HEK293 (cell line): Measurements from ENCODE around the gene TSKU.

Experiments used
- CTCF ChIA-PET: fragments of 350-600 bp; formaldehyde crosslinking; extraction: SDS; loops from one replicate; lab custom pipeline; 2021; ENCODE audit warnings: antibody characterized with exemption; lab: Yijun Ruan, JAX
- POLR2A ChIA-PET: fragments of 300-600 bp; formaldehyde crosslinking; extraction: SDS; loops from one replicate; lab custom pipeline; 2020; ENCODE audit warnings: antibody characterized with exemption, inconsistent platforms; lab: Yijun Ruan, JAX
- H3K27ac ChIP-seq: fragments of 200-500 bp; sonication (Bioruptor generic); 2 replicates; pipeline ENCODE4 v1.5.1; 2014; ENCODE audit warnings: low read depth, low read length, control low read depth, inconsistent platforms; ENCODE audit errors: extremely low read depth
- H3K36me3 ChIP-seq, 2 experiments: fragments of 200-500 bp in 1 of 2; sonication (Bioruptor generic) in 1 of 2; 1 replicate in 1 of 2; 2 replicates in 1 of 2; pipeline ENCODE4 v1.5.1; 2014 to 2017; ENCODE audit warnings: inconsistent platforms in 2 of 2, low read length in 2 of 2; ENCODE audit not compliant: control insufficient read depth in 2 of 2, insufficient read depth in 1 of 2
- H3K4me1 ChIP-seq: fragments of 200-500 bp; sonication (Bioruptor generic); 2 replicates; pipeline ENCODE4 v1.5.1; 2014; ENCODE audit warnings: mild to moderate bottlenecking, low read length, inconsistent platforms; ENCODE audit not compliant: control insufficient read depth, insufficient read depth
- H3K4me3 ChIP-seq: 2 replicates; pipeline ENCODE4 v1.5.1; 2011; ENCODE audit warnings: low read depth, mild to moderate bottlenecking, control low read depth, low read length, moderate library complexity
- H3K9me3 ChIP-seq: fragments of 200-500 bp; sonication (Bioruptor generic); 2 replicates; pipeline ENCODE4 v1.5.1; 2014; ENCODE audit warnings: low read depth, low read length, inconsistent platforms; ENCODE audit not compliant: control insufficient read depth, insufficient read depth
- BCL11A ChIP-seq: fragments of 450-650 bp; formaldehyde crosslinking; IDR thresholded peaks from 2 replicates; pipeline ENCODE4 v1.5.1; 2016; ENCODE audit warnings: low read depth, missing biosample characterization, missing genetic modification characterization
- EGR2 ChIP-seq: fragments of 450-650 bp; formaldehyde crosslinking; IDR thresholded peaks from 2 replicates; pipeline ENCODE4 v1.5.1; 2016; ENCODE audit warnings: low read depth, missing biosample characterization, missing genetic modification characterization
- SALL2 ChIP-seq: fragments of 450-650 bp; formaldehyde crosslinking; IDR thresholded peaks from 2 replicates; pipeline ENCODE4 v1.5.0; 2017; ENCODE audit warnings: missing biosample characterization, mild to moderate bottlenecking, missing genetic modification characterization, borderline replicate concordance
- SCRT2 ChIP-seq: fragments of 450-650 bp; formaldehyde crosslinking; IDR thresholded peaks from 2 replicates; pipeline ENCODE4 v1.5.1; 2016; ENCODE audit warnings: missing biosample characterization, missing genetic modification characterization
- ZBTB48 ChIP-seq: fragments of 450-650 bp; formaldehyde crosslinking; IDR thresholded peaks from 2 replicates; pipeline ENCODE4 v1.5.1; 2016; ENCODE audit warnings: missing biosample characterization, missing genetic modification characterization
- ZBTB8A ChIP-seq: fragments of 450-650 bp; formaldehyde crosslinking; IDR thresholded peaks from 2 replicates; pipeline ENCODE4 v1.5.1; 2016; ENCODE audit warnings: missing biosample characterization, missing genetic modification characterization
- ZFHX2 ChIP-seq: fragments of 450-650 bp; formaldehyde crosslinking; conservative IDR thresholded peaks from 2 replicates; pipeline ENCODE4 v1.5.1; 2016; ENCODE audit warnings: missing biosample characterization, missing genetic modification characterization
- ZNF132 ChIP-seq: fragments of 450-650 bp; formaldehyde crosslinking; IDR thresholded peaks from 2 replicates; pipeline ENCODE4 v1.5.1; 2017; ENCODE audit warnings: missing biosample characterization, missing genetic modification characterization, borderline replicate concordance
- ZNF2 ChIP-seq: fragments of 450-650 bp; formaldehyde crosslinking; IDR thresholded peaks from 2 replicates; pipeline ENCODE4 v1.5.1; 2016; ENCODE audit warnings: missing biosample characterization, missing genetic modification characterization
- ZNF274 ChIP-seq, 2 experiments: fragments of 200-500 bp in 1 of 2; fragments of 450-650 bp in 1 of 2; sonication (Bioruptor generic) in 1 of 2; formaldehyde crosslinking in 1 of 2; IDR thresholded peaks; 2 replicates each; pipeline versions ENCODE4 v1.5.1 to v1.6.1; 2014 to 2016; ENCODE audit warnings: borderline replicate concordance in 1 of 2, inconsistent platforms in 1 of 2, low read length in 1 of 2, missing biosample characterization in 1 of 2, missing genetic modification characterization in 1 of 2
- ZNF521 ChIP-seq: fragments of 450-650 bp; formaldehyde crosslinking; IDR thresholded peaks from 2 replicates; pipeline ENCODE4 v1.5.1; 2017; ENCODE audit warnings: missing biosample characterization, mild to moderate bottlenecking, missing genetic modification characterization
- ZNF529 ChIP-seq: fragments of 450-650 bp; formaldehyde crosslinking; IDR thresholded peaks from 2 replicates; pipeline ENCODE4 v1.5.1; 2017; ENCODE audit warnings: missing genetic modification characterization, missing biosample characterization; ENCODE audit not compliant: insufficient replicate concordance
- ZNF560 ChIP-seq: fragments of 450-650 bp; formaldehyde crosslinking; IDR thresholded peaks from 2 replicates; pipeline ENCODE4 v1.5.1; 2017; ENCODE audit warnings: missing biosample characterization, missing genetic modification characterization, borderline replicate concordance
- ZNF585B ChIP-seq: fragments of 450-650 bp; formaldehyde crosslinking; IDR thresholded peaks from 2 replicates; pipeline ENCODE4 v1.5.1; 2016; ENCODE audit warnings: missing biosample characterization, missing genetic modification characterization
- ZNF837 ChIP-seq: fragments of 450-650 bp; formaldehyde crosslinking; IDR thresholded peaks from 2 replicates; pipeline ENCODE4 v1.5.1; 2016; ENCODE audit warnings: missing biosample characterization, missing genetic modification characterization
- ZXDB ChIP-seq: fragments of 450-650 bp; formaldehyde crosslinking; IDR thresholded peaks from 2 replicates; pipeline ENCODE4 v1.5.1; 2016; ENCODE audit warnings: missing biosample characterization, missing genetic modification characterization
- TF ChIP-seq, protein P1 (sequence below): fragments of 450-650 bp; formaldehyde crosslinking; IDR thresholded peaks from 2 replicates; pipeline ENCODE4 v1.5.1; 2016; ENCODE audit warnings: missing biosample characterization, missing genetic modification characterization
- TF ChIP-seq, protein P2 (sequence below): fragments of 450-650 bp; formaldehyde crosslinking; IDR thresholded peaks from 2 replicates; pipeline ENCODE4 v1.5.1; 2016; ENCODE audit warnings: missing biosample characterization, missing genetic modification characterization
- TF ChIP-seq, protein P3 (sequence below): fragments of 450-650 bp; formaldehyde crosslinking; IDR thresholded peaks from 2 replicates; pipeline ENCODE4 v1.5.0; 2017; ENCODE audit warnings: missing biosample characterization, missing genetic modification characterization, borderline replicate concordance
- TF ChIP-seq, protein P4 (sequence below): fragments of 450-650 bp; formaldehyde crosslinking; IDR thresholded peaks from 2 replicates; pipeline ENCODE4 v1.5.1; 2016; ENCODE audit warnings: missing biosample characterization, missing genetic modification characterization
- TF ChIP-seq, protein P5 (sequence below): fragments of 450-650 bp; formaldehyde crosslinking; IDR thresholded peaks from 2 replicates; pipeline ENCODE4 v1.5.1; 2016; ENCODE audit warnings: missing biosample characterization, missing genetic modification characterization

The TSKU gene

DNA sequence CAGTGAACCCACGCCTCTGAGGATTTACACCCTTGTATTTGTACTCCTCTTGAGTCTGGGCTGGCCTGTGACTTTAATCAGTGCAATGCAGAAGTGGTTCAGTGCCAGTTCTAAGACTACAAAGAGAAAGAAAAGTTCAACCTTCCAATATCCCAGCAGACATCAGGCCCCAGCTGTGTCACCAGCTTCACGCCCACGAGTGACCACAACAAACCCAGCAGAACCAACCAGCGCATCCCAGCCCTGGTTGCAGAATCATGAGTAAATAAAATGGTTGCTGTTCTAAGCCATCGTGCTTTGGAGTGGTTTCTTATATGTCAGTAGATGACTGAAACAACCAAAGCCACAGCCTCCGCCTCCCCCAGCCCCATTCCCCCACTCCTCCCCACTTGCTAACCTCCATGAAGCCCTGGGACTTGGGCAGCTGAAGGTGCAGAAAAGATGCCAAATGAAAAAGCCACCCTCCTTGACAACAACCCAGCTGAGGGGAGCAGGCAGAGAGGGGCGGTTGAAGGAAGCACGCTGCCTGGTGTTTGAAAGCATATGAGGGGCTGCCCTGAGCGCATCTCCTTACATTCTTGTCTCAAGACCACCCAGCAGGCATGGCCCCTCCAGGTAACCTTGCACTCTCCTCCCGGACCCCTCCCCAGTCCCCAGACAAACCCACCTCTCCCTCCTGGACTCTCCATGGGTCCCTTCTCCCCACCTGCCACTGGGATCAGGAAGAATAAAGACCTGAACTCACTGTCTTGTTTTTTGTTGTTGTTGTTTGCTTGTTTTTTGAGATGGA, 20.9 kb downstream of the TSKU start (continued):
- TF ChIP-seq ZNF132 (no peak), SCRT2 (tag by site-specific recombination) (no peak), ZNF529 (no peak), BCL11A (tag by site-specific recombination) (no peak), ZNF2 (no peak), ZXDB (tag by site-specific recombination) (no peak)

DNA sequence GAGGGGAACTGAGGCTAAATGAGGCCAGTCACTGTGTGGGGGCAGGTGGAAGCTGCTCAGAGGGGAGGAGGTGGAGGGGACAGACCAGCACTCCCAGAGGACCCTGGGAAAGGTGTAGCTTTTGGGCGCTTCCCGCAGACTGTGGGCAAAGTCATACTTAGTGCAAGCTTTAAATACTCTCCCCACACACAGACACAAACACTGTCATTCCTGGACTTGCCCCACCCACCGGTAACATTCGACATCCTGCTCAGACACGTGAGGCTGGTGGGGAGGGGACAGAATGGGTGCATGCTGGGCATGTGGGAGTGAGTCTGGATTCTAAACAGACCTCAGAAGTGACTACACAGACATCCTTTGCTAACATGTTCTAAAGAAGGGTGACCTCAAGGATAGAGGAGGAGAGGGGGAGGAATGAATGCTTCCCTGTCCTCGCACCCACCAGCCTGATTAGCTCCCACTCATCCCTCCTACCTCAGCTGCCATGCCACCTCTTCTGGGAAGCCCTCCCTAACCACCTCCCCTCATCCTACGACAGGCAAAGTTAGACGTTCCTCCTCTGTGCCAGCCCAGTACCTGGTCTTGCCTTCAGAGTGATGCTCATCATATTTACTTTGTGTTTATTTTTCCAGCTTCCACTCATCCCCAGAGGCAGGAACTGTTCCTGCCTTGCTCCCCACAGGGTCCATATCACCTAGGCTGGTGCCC, 22.2 kb downstream of the TSKU start:
- TF ChIP-seq EGR2 = peak; percentile 87
- no peak for TF ChIP-seq SALL2 (tag by site-specific recombination)
- no peak for TF ChIP-seq ZNF837 (tag by site-specific recombination)
- TF ChIP-seq, protein P1, sequence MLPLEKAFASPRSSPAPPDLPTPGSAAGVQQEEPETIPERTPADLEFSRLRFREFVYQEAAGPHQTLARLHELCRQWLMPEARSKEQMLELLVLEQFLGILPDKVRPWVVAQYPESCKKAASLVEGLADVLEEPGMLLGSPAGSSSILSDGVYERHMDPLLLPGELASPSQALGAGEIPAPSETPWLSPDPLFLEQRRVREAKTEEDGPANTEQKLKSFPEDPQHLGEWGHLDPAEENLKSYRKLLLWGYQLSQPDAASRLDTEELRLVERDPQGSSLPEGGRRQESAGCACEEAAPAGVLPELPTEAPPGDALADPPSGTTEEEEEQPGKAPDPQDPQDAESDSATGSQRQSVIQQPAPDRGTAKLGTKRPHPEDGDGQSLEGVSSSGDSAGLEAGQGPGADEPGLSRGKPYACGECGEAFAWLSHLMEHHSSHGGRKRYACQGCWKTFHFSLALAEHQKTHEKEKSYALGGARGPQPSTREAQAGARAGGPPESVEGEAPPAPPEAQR = no peak
- no peak for TF ChIP-seq ZNF585B (tag by site-specific recombination)
- no peak for TF ChIP-seq ZNF274 (IDR thresholded peaks at IDR 0.05; ENCODE audit: low read length)
- no peak for TF ChIP-seq ZNF274 (tag by site-specific recombination; IDR thresholded peaks at IDR 0.05; ENCODE audit: borderline replicate concordance)
- TF ChIP-seq ZFHX2 (tag by site-specific recombination) = peak; percentile 91
- no peak for TF ChIP-seq ZBTB48
- no peak for TF ChIP-seq ZNF560 (tag by site-specific recombination)
- POLR2A ChIA-PET = no interaction called here
- Histone ChIP-seq H3K9me3 (no peaks in the 10 kb centered on the region), H3K36me3 (no peaks in the 10 kb centered on the region), H3K4me1 (0 out of 2 replicates have a peak, but pooled peaks cover 2% of the 10 kb centered on the region), H3K27ac (no peak overlapping the region), H3K4me3 (no peak overlapping the region)
- CTCF ChIA-PET = interaction anchor here (0.6 to 7.3 kb wide), 9 partner anchors 19 to 842 kb away, joined by 3 to 50 read pairs (median 4); no protein-coding TSS in a partner anchor

DNA sequence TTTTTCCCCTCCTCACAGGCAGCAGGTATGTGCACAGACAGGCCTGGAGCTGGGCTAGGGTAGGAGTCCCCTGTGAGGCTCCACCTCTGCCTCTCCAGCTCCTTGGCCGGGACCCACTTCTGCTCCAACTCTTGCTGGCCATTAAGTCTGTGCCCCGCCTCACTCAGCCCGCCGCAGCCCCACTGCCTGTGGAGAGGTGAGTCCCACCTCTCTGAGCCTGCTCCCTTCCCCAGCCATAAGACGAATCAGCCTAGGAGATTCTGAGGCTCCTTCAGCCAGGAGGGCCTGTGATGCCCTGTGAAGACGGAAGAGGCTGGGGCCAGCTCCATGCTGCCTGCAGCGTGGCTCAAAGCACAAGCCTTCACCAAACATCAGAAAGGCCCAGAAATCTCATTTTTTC, 23.0 kb downstream of the TSKU start:
- no peaks in the 10 kb centered on the region for H3K9me3 ChIP-seq
- ChIA-PET CTCF (interaction anchor here (0.6 to 7.3 kb wide), 8 partner anchors 45 to 843 kb away, joined by 3 to 50 read pairs (median 4); no protein-coding TSS in a partner anchor), POLR2A (no interaction called here)
- no peaks in the 10 kb centered on the region for H3K36me3 ChIP-seq
- H3K4me3 ChIP-seq = no peak overlapping the region
- H3K4me1 ChIP-seq = 0 out of 2 replicates have a peak, but pooled peaks cover 2% of the 10 kb centered on the region
- no peak overlapping the region for H3K27ac ChIP-seq
- TF ChIP-seq, protein P2, sequence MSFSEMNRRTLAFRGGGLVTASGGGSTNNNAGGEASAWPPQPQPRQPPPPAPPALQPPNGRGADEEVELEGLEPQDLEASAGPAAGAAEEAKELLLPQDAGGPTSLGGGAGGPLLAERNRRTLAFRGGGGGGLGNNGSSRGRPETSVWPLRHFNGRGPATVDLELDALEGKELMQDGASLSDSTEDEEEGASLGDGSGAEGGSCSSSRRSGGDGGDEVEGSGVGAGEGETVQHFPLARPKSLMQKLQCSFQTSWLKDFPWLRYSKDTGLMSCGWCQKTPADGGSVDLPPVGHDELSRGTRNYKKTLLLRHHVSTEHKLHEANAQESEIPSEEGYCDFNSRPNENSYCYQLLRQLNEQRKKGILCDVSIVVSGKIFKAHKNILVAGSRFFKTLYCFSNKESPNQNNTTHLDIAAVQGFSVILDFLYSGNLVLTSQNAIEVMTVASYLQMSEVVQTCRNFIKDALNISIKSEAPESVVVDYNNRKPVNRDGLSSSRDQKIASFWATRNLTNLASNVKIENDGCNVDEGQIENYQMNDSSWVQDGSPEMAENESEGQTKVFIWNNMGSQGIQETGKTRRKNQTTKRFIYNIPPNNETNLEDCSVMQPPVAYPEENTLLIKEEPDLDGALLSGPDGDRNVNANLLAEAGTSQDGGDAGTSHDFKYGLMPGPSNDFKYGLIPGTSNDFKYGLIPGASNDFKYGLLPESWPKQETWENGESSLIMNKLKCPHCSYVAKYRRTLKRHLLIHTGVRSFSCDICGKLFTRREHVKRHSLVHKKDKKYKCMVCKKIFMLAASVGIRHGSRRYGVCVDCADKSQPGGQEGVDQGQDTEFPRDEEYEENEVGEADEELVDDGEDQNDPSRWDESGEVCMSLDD = no peak
- TF ChIP-seq, protein P3, sequence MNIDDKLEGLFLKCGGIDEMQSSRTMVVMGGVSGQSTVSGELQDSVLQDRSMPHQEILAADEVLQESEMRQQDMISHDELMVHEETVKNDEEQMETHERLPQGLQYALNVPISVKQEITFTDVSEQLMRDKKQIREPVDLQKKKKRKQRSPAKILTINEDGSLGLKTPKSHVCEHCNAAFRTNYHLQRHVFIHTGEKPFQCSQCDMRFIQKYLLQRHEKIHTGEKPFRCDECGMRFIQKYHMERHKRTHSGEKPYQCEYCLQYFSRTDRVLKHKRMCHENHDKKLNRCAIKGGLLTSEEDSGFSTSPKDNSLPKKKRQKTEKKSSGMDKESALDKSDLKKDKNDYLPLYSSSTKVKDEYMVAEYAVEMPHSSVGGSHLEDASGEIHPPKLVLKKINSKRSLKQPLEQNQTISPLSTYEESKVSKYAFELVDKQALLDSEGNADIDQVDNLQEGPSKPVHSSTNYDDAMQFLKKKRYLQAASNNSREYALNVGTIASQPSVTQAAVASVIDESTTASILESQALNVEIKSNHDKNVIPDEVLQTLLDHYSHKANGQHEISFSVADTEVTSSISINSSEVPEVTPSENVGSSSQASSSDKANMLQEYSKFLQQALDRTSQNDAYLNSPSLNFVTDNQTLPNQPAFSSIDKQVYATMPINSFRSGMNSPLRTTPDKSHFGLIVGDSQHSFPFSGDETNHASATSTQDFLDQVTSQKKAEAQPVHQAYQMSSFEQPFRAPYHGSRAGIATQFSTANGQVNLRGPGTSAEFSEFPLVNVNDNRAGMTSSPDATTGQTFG (tag by site-specific recombination) = no peak
- TF ChIP-seq ZNF529 = no peak
- TF ChIP-seq, protein P4, sequence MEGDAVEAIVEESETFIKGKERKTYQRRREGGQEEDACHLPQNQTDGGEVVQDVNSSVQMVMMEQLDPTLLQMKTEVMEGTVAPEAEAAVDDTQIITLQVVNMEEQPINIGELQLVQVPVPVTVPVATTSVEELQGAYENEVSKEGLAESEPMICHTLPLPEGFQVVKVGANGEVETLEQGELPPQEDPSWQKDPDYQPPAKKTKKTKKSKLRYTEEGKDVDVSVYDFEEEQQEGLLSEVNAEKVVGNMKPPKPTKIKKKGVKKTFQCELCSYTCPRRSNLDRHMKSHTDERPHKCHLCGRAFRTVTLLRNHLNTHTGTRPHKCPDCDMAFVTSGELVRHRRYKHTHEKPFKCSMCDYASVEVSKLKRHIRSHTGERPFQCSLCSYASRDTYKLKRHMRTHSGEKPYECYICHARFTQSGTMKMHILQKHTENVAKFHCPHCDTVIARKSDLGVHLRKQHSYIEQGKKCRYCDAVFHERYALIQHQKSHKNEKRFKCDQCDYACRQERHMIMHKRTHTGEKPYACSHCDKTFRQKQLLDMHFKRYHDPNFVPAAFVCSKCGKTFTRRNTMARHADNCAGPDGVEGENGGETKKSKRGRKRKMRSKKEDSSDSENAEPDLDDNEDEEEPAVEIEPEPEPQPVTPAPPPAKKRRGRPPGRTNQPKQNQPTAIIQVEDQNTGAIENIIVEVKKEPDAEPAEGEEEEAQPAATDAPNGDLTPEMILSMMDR = no peak
- no peak for TF ChIP-seq ZNF521 (tag by site-specific recombination)
- TF ChIP-seq ZBTB8A (tag by site-specific recombination) = no peak
- TF ChIP-seq ZFHX2 (tag by site-specific recombination) = no peak
- TF ChIP-seq, protein P5, sequence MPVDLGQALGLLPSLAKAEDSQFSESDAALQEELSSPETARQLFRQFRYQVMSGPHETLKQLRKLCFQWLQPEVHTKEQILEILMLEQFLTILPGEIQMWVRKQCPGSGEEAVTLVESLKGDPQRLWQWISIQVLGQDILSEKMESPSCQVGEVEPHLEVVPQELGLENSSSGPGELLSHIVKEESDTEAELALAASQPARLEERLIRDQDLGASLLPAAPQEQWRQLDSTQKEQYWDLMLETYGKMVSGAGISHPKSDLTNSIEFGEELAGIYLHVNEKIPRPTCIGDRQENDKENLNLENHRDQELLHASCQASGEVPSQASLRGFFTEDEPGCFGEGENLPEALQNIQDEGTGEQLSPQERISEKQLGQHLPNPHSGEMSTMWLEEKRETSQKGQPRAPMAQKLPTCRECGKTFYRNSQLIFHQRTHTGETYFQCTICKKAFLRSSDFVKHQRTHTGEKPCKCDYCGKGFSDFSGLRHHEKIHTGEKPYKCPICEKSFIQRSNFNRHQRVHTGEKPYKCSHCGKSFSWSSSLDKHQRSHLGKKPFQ (tag by site-specific recombination) = no peak
